PC-9 (cell line): Measurements from ENCODE around the gene PCDHGC4. TPM values are rescaled to one million over a fixed set of nuclear protein-coding genes. Genes with fewer than 3 reads are reported as not detected.

ENCODE experiments used
- BruUV-seq: library from RNA; stranded (reverse); fragments of 400-500 nt; replicated peaks from 2 replicates; lab custom pipeline; 2021; lab: Mats Ljungman, UMichigan
- CTCF ChIA-PET: fragments of 300-600 bp; sonication (Branson Sonifier 250); formaldehyde crosslinking; loops from one replicate; lab custom pipeline; 2022; ENCODE audit warnings: antibody characterized with exemption; lab: Charles Lee
- POLR2A ChIA-PET: fragments of 300-600 bp; sonication (Branson Sonifier 250); formaldehyde crosslinking; loops from one replicate; lab custom pipeline; 2022; ENCODE audit warnings: antibody characterized with exemption; ENCODE audit not compliant: unreplicated experiment; lab: Charles Lee
- DNase-seq, 2 experiments: peaks; one replicate each; pipeline versions ENCODE4 v3.0.0 to v3.0.0-alpha.2; 2015 to 2022; ENCODE audit warnings: mixed read lengths in 1 of 2
- H2AFZ ChIP-seq: fragments of 200-600 bp; sonication (generic); 2 replicates; pipeline ENCODE4 v1.8.1; 2017; ENCODE audit warnings: antibody characterized with exemption
- H3F3A ChIP-seq: fragments of 200-600 bp; sonication (generic); 2 replicates; pipeline ENCODE4 v1.8.1; 2017; ENCODE audit warnings: antibody characterized with exemption, mild to moderate bottlenecking, low read depth; ENCODE audit not compliant: insufficient read depth
- H3K27ac ChIP-seq: fragments of 200-600 bp; sonication (generic); 2 replicates; pipeline ENCODE4 v1.6.1; 2016; ENCODE audit warnings: mixed run types
- H3K27me3 ChIP-seq: fragments of 200-600 bp; sonication (generic); 2 replicates; pipeline ENCODE4 v1.6.1; 2016; ENCODE audit warnings: low read depth, mixed run types; ENCODE audit not compliant: insufficient read depth
- H3K36me3 ChIP-seq: fragments of 200-600 bp; sonication (generic); 2 replicates; pipeline ENCODE4 v1.6.1; 2016; ENCODE audit warnings: low read depth, mixed run types
- H3K4me1 ChIP-seq: fragments of 200-600 bp; sonication (generic); replicated peaks from 2 replicates; pipeline ENCODE4 v1.6.1; 2016; ENCODE audit warnings: mixed run types; ENCODE audit not compliant: insufficient read depth
- H3K4me2 ChIP-seq: fragments of 200-600 bp; sonication (generic); 2 replicates; pipeline ENCODE4 v1.6.1; 2017; ENCODE audit warnings: mixed run types
- H3K4me3 ChIP-seq: fragments of 200-600 bp; sonication (generic); 2 replicates; pipeline ENCODE4 v1.6.1; 2016; ENCODE audit warnings: mixed run types
- H3K79me2 ChIP-seq: fragments of 200-600 bp; sonication (generic); 2 replicates; pipeline ENCODE4 v1.6.1; 2017; ENCODE audit warnings: low read depth, mixed run types
- H3K9me2 ChIP-seq: fragments of 200-600 bp; sonication (generic); 2 replicates; pipeline ENCODE4 v1.8.1; 2017; ENCODE audit warnings: mild to moderate bottlenecking; ENCODE audit not compliant: insufficient read depth
- H3K9me3 ChIP-seq: fragments of 200-600 bp; sonication (generic); 2 replicates; pipeline ENCODE4 v1.8.1; 2016; ENCODE audit warnings: low read depth; ENCODE audit not compliant: insufficient read depth
- H4K20me1 ChIP-seq: fragments of 200-600 bp; sonication (generic); 2 replicates; pipeline ENCODE4 v1.8.1; 2017; ENCODE audit not compliant: insufficient read depth
- CTCF ChIP-seq: fragments of 200-600 bp; sonication (generic); conservative IDR thresholded peaks from 2 replicates; pipeline ENCODE4 v1.6.1; 2017; ENCODE audit warnings: mixed run types, antibody characterized with exemption, mild to moderate bottlenecking, moderate library complexity
- EZH2 ChIP-seq: fragments of 200-600 bp; sonication (generic); IDR thresholded peaks from 2 replicates; pipeline ENCODE4 v1.8.0; 2017; ENCODE audit warnings: antibody characterized with exemption, low read depth
- intact Hi-C: fragments of 100-400 bp; cut with micrococcal nuclease; formaldehyde crosslinking; loops from one replicate; pipeline ENCODE4 v1.10.0; 2022; ENCODE audit not compliant: unreplicated experiment
- total RNA-seq: library from RNA; stranded (reverse); gene quantifications from 2 replicates; pipeline ENCODE4 v1.2.3, GENCODE V29; 2021

Gene PCDHGC4
- total RNA-seq, 1 experiment from 2014 or later = not detected

GRCh38 chr5:141524604-141525597 lies 40.1 kb downstream of the PCDHGC4 start:
- POLR2A ChIA-PET = interaction anchor here (0.5 kb wide), 1 partner anchor 50 kb away, joined by 3 read pairs; no protein-coding TSS in a partner anchor
- DNase-seq = peak; percentile 77 to 78
- H3K36me3 ChIP-seq = peaks cover 29% of the 10 kb centered on the region
- H3F3A ChIP-seq = peaks cover 70% of the 10 kb centered on the region
- no peaks in the 10 kb centered on the region for H4K20me1 ChIP-seq
- intact Hi-C loops = loop anchor here (1.0 to 10.0 kb wide), 5 partner anchors 40 to 200 kb away; partner anchors contain the start of genes PCDHGA10, PCDHGC3 and TAF7
- H3K4me1 ChIP-seq = peaks cover 38% of the 10 kb centered on the region
- no peak overlapping the region for H3K27ac ChIP-seq
- H3K4me3 ChIP-seq = no peak overlapping the region
- TF ChIP-seq CTCF (peak; percentile 97), EZH2 (no peak)
- no peak overlapping the region for H2AFZ ChIP-seq
- no peaks in the 10 kb centered on the region for H3K9me2 ChIP-seq
- H3K4me2 ChIP-seq = no peak overlapping the region
- H3K9me3 ChIP-seq = no peaks in the 10 kb centered on the region
- BruUV-seq = no TSS peak
- no peaks in the 10 kb centered on the region for H3K27me3 ChIP-seq
- CTCF ChIA-PET = interaction anchor here (0.5 to 1.2 kb wide), 5 partner anchors 12 to 717 kb away, joined by 3 to 8 read pairs (median 4); partner anchors contain the start of genes PCDHGA11 and PCDHGA12
- no peaks in the 10 kb centered on the region for H3K79me2 ChIP-seq

GRCh38 chr5:141525653-141526052 lies 40.8 kb downstream of the PCDHGC4 start:
- Histone ChIP-seq H3K36me3 (peaks cover 27% of the 10 kb centered on the region), H4K20me1 (no peaks in the 10 kb centered on the region), H3K4me1 (peaks cover 31% of the 10 kb centered on the region), H3K27me3 (no peaks in the 10 kb centered on the region), H2AFZ (no peak overlapping the region), H3K79me2 (no peaks in the 10 kb centered on the region), H3K4me2 (no peak overlapping the region), H3K9me2 (no peaks in the 10 kb centered on the region), H3K4me3 (no peak overlapping the region), H3K27ac (no peak overlapping the region), H3F3A (peaks cover 63% of the 10 kb centered on the region), H3K9me3 (no peaks in the 10 kb centered on the region)
- intact Hi-C loops = loop anchor here (2.0 to 10.0 kb wide), 3 partner anchors 39 to 201 kb away; partner anchors contain the start of genes PCDHGA10 and TAF7
- DNase-seq = no peak
- CTCF ChIA-PET = no interaction called here
- TF ChIP-seq EZH2 (no peak), CTCF (no peak)
- POLR2A ChIA-PET = no interaction called here
- BruUV-seq = no TSS peak

- Histone ChIP-seq H3K27me3 (no peaks in the 10 kb centered on the region), H3K9me2 (no peaks in the 10 kb centered on the region), H3K79me2 (no peaks in the 10 kb centered on the region), H4K20me1 (no peaks in the 10 kb centered on the region), H3K4me2 (no peak overlapping the region), H3K9me3 (no peaks in the 10 kb centered on the region), H3K4me3 (no peak overlapping the region), H2AFZ (no peak overlapping the region), H3K4me1 (peaks cover 14% of the 10 kb centered on the region), H3K27ac (no peak overlapping the region), H3K36me3 (peaks cover 27% of the 10 kb centered on the region), H3F3A (peaks cover 45% of the 10 kb centered on the region)
- BruUV-seq = no TSS peak
- ChIA-PET POLR2A (no interaction called here), CTCF (interaction anchor here (1.0 kb wide), 1 partner anchor 432 kb away, joined by 4 read pairs; no protein-coding TSS in a partner anchor)
- TF ChIP-seq EZH2 (no peak), CTCF (no peak)
- intact Hi-C loops = loop anchor here (10.0 kb wide), 1 partner anchor 203 kb away; the partner anchor contains the start of gene TAF7
- DNase-seq = no peak
Measured at GRCh38 chr5:141527426-141527825, 42.6 kb downstream of the PCDHGC4 start.
